ENCODE data around the gene AKR7A3. TPM values are rescaled to one million over a fixed set of nuclear protein-coding genes. Genes with fewer than 3 reads are reported as not detected.

AKR7A3 gene
- total and polyA plus RNA-seq, 9 of the 15 experiments (the other 6 are each of a cell fraction or from before 2014, with no cell fraction given) = 0.04 to 1.5 (median 0.44) TPM; not detected in 1

- TF ChIP-seq ZNF561 (CRISPR knock-in tag; conservative IDR thresholded peaks at IDR 0.05) (no peak), SIRT6 (IDR thresholded peaks at IDR 0.05; ENCODE audit: low read depth, low read length) (no peak), ASH1L (IDR thresholded peaks at IDR 0.05; ENCODE audit: borderline replicate concordance, low read depth, partially characterized antibody) (no peak), JUN (IDR thresholded peaks at IDR 0.05; ENCODE audit: borderline replicate concordance, low read depth, low read length) (no peak), JUN (CRISPR knock-in tag; IDR thresholded peaks at IDR 0.05; ENCODE audit: borderline replicate concordance) (no peak), GATAD2B (IDR thresholded peaks at IDR 0.05; ENCODE audit: borderline replicate concordance) (no peak), HNRNPL (IDR thresholded peaks at IDR 0.05; ENCODE audit: low read depth, low read length) (no peak), ZNF311 (CRISPR knock-in tag; IDR thresholded peaks at IDR 0.05) (no peak), SIX5 (IDR thresholded peaks at IDR 0.05; ENCODE audit: borderline replicate concordance in 1 of 2, insufficient read depth in 1 of 2, low read depth in 1 of 2, low read length in 2 of 2) (no peak), ZNF76 (CRISPR knock-in tag; IDR thresholded peaks at IDR 0.05; ENCODE audit: borderline replicate concordance) (no peak), MTA1 (IDR thresholded peaks at IDR 0.05; ENCODE audit: borderline replicate concordance) (no peak), SMAD1 (IDR thresholded peaks at IDR 0.05; ENCODE audit: low read depth, low read length, partially characterized antibody) (no peak), SETDB1 (IDR thresholded peaks at IDR 0.05; ENCODE audit: low read length) (no peak), ZNF764 (CRISPR knock-in tag; IDR thresholded peaks at IDR 0.05; ENCODE audit: low read depth) (no peak), TCF7 (IDR thresholded peaks at IDR 0.05; ENCODE audit: borderline replicate concordance) (no peak), KLF13 (tag; IDR thresholded peaks at IDR 0.05; ENCODE audit: borderline replicate concordance, low read depth) (no peak), ZC3H11A (IDR thresholded peaks at IDR 0.05; ENCODE audit: low read depth, low read length) (no peak)
- TF ChIP-seq, protein P1, sequence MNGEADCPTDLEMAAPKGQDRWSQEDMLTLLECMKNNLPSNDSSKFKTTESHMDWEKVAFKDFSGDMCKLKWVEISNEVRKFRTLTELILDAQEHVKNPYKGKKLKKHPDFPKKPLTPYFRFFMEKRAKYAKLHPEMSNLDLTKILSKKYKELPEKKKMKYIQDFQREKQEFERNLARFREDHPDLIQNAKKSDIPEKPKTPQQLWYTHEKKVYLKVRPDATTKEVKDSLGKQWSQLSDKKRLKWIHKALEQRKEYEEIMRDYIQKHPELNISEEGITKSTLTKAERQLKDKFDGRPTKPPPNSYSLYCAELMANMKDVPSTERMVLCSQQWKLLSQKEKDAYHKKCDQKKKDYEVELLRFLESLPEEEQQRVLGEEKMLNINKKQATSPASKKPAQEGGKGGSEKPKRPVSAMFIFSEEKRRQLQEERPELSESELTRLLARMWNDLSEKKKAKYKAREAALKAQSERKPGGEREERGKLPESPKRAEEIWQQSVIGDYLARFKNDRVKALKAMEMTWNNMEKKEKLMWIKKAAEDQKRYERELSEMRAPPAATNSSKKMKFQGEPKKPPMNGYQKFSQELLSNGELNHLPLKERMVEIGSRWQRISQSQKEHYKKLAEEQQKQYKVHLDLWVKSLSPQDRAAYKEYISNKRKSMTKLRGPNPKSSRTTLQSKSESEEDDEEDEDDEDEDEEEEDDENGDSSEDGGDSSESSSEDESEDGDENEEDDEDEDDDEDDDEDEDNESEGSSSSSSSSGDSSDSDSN (IDR thresholded peaks at IDR 0.05; ENCODE audit: borderline replicate concordance in 1 of 2, low read depth in 2 of 2, low read length in 2 of 2) = peak; percentile 43 to 91; a peak in 3 of 4 replicates
- TF ChIP-seq, protein P2, sequence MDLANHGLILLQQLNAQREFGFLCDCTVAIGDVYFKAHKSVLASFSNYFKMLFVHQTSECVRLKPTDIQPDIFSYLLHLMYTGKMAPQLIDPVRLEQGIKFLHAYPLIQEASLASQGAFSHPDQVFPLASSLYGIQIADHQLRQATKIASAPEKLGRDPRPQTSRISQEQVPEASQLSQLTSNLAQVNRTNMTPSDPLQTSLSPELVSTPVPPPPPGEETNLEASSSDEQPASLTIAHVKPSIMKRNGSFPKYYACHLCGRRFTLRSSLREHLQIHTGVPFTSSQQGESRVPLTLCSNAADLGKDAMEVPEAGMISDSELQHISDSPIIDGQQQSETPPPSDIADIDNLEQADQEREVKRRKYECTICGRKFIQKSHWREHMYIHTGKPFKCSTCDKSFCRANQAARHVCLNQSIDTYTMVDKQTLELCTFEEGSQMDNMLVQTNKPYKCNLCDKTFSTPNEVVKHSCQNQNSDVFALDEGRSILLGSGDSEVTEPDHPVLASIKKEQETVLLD (IDR thresholded peaks at IDR 0.05) = no peak
- TF ChIP-seq, protein P3, sequence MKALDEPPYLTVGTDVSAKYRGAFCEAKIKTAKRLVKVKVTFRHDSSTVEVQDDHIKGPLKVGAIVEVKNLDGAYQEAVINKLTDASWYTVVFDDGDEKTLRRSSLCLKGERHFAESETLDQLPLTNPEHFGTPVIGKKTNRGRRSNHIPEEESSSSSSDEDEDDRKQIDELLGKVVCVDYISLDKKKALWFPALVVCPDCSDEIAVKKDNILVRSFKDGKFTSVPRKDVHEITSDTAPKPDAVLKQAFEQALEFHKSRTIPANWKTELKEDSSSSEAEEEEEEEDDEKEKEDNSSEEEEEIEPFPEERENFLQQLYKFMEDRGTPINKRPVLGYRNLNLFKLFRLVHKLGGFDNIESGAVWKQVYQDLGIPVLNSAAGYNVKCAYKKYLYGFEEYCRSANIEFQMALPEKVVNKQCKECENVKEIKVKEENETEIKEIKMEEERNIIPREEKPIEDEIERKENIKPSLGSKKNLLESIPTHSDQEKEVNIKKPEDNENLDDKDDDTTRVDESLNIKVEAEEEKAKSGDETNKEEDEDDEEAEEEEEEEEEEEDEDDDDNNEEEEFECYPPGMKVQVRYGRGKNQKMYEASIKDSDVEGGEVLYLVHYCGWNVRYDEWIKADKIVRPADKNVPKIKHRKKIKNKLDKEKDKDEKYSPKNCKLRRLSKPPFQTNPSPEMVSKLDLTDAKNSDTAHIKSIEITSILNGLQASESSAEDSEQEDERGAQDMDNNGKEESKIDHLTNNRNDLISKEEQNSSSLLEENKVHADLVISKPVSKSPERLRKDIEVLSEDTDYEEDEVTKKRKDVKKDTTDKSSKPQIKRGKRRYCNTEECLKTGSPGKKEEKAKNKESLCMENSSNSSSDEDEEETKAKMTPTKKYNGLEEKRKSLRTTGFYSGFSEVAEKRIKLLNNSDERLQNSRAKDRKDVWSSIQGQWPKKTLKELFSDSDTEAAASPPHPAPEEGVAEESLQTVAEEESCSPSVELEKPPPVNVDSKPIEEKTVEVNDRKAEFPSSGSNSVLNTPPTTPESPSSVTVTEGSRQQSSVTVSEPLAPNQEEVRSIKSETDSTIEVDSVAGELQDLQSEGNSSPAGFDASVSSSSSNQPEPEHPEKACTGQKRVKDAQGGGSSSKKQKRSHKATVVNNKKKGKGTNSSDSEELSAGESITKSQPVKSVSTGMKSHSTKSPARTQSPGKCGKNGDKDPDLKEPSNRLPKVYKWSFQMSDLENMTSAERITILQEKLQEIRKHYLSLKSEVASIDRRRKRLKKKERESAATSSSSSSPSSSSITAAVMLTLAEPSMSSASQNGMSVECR (CRISPR knock-in tag; IDR thresholded peaks at IDR 0.05) = peak; percentile 50; the same call in 1 of the 2 replicates
Observed at GRCh38 chr1:19325368-19325957, 36.9 kb upstream of the AKR7A3 start (continued).

Data from K562 (cell line).